Fibroblast of gingiva (primary cell): ENCODE results near the gene INTS4.
"Not testable (repeated sequence)": the region's sequence is repeated elsewhere in the genome, so short reads cannot be mapped to it uniquely, and the experiment has no call there.

Source experiments
- DNase-seq: peaks from one replicate; pipeline ENCODE4 v3.0.0-alpha.2; 2011; ENCODE audit warnings: low read depth

The INTS4 gene

DNA sequence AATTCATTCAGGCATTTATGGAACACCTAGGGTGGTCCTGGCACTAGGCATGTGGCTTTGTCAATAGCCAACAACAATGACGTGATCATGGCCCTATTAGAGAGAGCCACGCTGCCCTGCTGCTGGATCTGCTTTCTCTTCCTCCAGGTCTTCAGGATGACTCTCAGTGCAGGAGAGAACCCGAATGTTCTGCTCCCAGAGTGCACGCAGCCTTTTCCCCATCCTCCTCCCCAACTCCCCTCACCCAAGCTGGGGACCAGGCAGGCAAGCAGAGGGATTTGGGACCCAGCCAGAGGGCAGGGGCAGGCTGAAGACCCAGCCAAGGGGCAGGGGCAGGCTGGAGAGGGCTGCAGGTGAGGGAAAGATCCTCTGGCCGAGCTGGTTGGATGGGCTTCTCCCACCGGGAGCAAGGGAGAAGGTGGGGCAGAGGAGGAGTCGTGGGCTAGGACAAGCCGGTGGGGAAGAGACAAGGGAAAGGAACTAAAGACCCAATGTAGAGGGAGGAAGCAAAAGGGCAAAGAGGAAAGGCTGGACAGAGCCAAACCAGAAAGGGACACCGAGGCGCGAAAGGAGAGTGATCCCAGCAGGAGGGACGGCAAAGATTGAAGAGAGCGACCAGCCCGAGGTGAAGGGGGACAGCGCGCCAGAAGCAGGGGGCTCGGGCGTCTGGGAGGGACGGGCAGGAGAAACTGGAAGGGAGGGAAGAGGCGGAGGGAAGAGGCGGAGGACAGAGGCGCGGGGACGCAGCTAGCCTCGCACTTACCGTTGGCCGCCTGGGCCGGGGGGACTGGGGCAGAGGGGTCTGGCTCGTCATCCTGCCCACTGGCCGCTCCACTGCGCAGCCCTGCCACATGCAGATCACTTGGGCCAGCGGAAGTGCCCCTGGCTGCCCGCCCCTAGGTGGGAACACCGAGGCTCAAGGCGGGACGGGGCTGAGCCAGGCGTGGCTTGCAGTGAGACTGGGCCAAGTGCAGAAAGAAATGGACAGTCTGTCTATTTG lies 28.2 kb upstream of the INTS4 start, which contains the start of gene KCTD14:
Gene KCTD14, minus strand, starts transcription at position 880 of the 1,000 bp plus-strand sequence. Its CDS starts 27 bp downstream, at position 853.
- DNase-seq, result no peak

DNA sequence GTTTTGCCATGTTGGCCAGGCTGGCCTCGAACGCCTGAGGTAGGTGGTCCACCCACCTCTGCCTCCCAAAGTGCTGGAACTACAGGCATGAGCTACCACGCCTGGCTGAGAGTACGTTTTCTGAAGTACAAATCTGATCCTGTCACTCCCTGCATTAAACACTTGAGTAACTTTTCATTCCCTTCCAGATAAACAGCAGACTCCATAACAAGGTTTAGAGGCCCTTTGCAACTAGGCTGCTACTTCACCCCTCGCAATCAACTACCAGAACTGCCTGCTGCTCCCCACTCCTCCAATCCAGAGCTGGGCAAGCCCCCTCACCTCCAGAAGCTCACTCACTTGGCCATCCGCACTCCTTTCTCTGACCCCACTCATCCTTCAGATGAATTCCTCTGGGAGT lies 27.1 kb upstream of the INTS4 start:
- DNase-seq, result no peak

DNA sequence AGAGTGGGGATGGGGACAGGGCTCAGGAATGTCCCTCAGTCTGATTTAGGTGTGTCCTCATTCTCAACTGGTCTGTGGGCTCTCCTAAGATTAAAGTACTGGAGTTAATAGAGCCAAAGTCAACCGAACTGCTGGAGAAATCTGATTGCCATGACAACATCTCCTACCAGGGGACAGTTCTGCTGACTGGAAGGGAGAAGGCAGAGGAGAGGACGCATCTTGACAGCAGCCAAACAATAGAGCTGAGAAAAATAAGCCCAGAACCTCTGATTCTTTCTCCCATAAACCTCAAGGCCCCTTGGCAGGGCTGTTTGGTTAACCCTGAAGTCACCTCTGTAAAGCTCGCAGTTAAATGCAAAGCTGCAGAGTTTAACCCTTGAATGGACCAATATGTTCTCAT lies 25.8 kb upstream of the INTS4 start:
- no peak for DNase-seq

DNA sequence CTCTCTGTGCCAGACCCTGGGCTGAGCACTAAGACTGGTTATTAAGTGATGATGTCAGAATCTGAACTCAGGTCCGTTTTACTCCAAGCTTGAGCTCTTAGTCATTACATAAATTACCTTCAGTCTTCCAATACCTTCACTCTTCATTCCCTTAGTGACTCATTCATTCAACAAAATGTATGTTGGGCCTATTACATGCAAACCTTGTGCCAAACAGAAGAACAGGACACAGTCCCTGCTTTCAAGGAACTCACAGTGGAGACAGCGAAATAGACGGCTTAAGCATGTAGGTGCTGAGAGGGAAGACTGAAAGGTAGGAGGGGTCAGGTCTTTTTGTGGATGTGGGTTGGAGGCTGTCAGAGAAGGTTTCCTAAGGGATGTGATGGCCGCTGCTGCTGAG lies 25.3 kb upstream of the INTS4 start:
- DNase-seq, result no peak

DNA sequence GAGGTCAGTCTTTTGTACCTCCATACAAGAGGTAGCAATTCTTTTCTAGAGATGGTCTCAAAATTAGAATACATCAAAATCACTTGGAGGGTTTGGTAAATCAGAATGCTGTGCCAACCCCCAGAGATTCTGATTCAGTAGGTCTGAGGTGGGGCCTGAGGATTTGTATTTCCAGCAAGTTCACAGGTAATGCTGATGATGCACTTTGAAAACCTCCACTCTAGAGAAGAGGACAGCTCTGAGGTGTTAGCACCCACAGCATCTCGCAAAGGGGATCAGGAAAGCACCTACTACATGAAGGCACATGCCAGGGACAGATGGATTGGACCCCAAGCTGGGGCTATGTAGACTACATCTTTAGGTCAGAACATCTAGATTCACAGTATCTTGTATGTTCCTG lies 21.4 kb upstream of the INTS4 start:
- DNase-seq, result no peak

DNA sequence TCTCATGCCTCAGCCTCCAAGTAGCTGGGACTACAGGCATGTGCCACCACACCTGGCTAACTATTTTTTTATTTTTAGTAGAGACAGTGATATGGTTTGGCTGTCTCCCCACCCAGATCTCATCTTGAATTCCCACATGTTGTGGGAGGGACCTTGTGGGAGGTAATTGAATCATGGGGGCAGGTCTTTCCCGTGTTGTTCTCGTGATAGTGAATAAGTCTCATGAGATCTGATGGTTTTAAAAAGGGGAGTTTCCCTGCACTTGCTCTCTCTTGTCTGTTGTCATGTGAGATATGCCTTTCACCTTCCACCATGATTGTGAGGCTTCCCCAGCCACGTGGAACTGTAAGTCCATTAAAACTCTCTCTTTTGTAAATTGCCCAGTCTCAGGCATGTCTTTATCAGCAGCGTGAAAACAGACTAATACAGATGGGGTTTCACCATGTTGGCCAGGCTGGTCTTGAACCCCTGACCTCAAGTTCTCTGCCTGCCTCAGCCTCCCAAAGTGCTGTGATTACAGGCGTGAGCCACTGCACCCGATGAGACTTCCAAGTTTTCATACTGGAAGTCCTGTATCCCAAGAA lies 20.6 kb upstream of the INTS4 start:
- not testable (repeated sequence) for DNase-seq

DNA sequence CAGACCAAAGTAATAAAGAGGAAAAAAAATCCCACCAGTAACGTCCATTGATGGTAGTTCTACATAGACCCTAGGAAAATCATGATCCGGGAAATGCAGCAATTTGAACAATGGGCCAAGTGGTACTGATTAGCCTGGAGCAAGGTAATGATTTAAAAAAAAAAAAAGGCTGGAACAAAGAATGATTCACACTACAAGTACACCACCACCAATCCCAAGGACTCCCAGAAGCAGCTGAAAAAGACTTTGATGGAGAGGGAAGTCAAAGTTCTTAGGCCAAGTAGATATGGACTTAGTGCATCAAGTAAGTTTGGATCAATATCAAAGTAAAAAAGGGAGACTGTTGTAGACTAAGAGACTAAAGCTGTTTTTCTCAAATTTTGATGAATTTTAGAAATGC lies 16.8 kb upstream of the INTS4 start:
- DNase-seq, result no peak

DNA sequence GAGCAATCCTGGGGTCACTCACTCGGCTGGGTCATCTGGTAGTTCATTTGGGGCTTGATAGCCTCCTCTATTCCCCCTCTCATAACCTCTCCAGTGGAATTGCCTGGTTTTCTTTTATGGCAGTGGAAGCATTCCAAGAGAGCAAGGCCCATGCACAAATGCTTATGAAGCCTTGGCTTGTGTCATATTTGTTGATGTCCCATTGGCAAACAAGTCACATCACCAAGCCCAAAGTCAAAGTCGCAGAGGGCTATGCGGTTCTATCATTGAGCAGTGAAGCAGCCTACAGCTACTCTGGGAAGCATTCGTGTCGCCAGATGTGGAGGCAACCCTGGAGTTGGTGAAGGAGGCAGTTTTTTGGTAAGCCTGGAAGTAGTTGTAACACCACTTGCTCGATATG lies 16.3 kb upstream of the INTS4 start:
- DNase-seq, result no peak

DNA sequence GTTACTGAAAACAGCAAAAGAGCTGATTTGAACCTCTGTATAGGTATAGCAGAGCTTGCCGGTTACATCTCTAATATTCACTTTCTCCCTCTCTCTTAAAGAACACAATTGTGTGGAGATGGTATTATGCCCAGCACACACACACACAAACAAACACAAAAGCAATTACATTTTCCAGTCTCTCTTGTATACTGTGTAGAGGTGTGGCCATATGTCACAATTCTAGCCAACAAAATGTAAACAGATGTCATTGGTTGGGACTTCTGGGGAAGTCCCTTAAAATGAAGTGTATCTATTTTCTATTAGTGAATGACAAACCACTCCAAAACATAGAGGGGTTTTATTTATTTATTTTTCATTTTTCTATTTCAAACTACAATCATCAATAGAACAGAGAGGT lies 15.8 kb upstream of the INTS4 start:
- no peak for DNase-seq

DNA sequence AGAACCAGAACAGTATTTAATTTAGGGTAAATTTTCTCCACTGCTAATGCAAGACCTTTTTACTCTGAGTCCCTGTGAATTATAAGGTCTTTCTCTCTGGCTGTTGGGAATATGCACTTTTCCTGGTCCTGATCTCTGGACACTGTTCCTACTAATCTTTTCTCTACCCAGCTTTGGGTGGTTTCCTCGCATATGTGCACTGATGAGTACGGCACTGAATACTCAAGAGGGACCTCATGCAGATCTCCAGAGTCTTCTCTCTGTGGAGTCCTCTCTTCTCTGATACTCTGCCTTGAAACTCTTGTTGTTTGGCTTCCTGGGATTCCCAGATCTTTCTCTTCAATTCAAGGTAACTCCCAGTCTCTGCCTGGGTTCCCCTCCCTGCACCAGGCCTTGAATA lies 14.6 kb upstream of the INTS4 start:
- no peak for DNase-seq

DNA sequence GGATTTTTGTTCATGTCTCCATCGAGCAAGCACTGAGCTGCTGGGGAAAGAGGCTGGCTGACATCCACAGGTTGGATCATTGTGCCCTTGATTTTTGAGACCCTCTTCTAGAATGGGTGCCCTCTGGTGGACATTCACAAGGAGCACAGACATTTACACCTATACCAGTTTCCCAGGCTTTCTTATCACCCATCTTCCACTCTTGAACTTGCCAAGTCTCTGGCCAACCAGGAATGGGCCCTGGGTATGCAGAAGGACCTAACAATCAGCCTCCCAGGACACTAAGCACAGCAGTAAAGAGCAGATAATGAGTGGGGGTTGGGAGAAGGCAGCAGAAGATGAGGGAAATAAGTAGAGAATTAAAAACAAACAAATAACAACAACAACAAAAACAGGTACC lies 5.7 kb upstream of the INTS4 start:
- peak; percentile 66 for DNase-seq

DNA sequence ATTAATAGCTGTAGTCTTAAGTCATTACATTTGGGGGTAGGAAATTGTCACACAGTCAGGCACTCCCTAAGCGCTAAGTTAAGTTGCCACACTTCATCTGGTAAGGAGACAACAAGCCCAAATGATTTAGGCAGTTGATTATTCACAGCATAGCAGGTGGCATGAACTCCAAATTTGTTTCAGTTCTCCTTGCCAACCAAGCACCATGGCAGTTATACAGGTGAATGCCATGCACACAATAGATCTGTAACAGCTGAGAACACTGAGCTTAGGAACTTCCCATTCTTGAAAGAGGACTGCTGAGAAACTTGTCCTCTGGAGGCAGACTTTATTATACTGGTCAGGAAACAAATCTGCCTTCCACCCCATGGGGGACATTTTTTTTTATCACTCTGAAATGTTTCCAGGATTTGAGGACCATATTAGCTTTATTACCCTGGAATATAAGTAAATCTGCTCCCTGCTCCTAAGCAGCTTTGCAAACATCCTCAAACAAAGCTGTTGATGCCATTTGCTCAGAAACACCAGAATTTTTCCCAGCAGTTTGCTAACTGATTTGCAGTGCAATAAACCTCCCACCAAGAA lies 5.1 kb upstream of the INTS4 start:
- no peak for DNase-seq

DNA sequence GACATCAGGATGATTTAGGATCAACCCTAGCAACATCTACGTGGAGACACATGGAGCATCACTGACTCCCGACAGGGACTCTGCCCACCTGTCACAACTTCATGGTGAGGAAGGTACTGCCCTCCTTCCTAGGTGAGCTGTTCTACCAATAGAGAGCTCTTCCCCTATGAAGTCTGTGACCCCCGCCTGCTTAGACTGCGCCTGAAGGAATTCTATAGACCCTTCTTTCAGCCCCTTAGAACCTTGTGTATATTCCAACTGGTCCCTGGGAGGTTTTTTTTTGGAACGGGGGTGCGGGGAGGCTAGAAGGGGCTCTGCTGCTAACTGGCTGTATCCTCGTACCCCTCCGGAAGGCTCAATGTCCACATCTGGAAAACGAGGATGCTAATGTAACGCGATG lies 566 bp downstream of the INTS4 start:
- DNase-seq, result no peak

DNA sequence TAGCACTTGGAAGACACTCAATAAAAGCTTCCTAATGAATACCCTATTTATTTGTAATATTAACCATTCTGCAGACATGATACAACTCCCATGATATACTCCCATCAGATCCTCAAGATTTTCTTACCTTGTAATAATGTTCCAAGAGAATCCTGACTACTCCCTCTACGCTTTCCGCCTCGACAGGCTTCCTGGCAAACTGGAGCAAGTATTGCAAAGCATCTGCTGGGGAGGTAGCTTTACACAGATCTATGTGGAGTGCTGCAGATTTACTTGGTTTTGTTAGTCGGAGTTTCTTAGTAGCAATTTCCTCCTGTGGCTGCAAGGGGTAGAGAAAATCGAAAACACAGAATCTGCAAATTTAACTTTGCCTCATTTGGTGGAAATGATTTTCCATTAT lies 3.5 kb downstream of the INTS4 start:
- DNase-seq, result no peak

DNA sequence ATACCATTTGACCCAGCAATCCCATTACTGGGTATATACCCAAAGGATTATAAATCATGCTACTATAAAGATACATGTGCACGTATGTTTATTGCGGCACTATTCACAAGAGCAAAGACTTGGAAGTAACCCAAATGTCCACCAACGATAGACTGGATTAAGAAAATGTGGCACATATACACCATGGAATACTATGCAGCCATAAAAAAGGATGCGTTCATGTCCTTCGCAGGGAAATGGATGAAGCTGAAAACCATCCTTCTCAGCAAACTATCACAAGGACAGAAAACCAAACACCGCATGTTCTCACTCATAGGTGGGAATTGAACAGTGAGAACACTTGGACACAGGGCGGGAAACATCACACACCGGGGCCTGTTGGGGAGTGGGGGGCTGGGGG lies 8.0 kb downstream of the INTS4 start:
- DNase-seq, result not testable (repeated sequence)

DNA sequence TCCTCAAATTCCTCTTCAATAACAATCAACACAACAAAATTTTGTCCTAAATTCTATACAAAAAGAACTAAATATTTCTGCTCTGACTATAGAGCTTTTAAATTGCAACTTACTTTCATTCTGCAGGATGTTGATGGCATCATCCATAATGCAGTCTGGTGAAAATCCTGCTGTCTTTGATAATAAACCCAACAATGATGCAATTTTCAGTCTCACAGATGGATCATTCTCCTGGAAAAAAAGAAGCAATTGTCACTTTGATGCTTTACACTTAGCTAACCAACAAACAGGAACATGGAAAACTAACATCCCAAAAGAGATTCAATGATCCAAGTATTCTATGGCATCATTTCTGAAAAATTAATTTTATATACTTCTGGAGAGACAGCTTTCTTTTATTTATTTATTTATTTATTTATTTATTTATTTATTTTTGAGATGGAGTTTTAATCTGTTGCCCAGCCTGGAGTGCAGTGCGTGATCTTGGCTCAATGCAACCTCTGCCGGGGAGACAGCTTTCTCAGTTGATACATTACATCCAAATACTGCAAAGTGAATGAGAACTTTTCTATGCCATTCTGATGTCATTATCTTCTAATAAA lies 13.0 kb downstream of the INTS4 start:
- DNase-seq, result no peak

DNA sequence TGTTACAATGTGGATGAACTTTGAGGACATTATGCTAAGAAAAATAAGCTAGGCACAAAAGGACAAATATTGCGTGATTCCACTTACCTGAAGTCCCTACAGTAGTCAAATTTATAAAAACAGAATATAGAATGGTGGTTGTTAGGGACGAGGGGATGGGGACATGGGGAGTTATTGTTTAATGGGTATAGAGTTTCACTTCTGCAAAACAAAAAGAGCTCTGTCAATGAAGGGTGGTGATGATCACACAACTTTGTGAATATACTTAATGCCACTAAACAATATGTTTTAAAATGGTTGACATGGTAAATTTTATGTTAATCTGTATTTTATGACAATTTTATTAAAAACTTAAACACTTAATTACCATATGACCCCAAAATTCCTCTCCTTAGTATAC lies 26.1 kb downstream of the INTS4 start:
- DNase-seq, result no peak

DNA sequence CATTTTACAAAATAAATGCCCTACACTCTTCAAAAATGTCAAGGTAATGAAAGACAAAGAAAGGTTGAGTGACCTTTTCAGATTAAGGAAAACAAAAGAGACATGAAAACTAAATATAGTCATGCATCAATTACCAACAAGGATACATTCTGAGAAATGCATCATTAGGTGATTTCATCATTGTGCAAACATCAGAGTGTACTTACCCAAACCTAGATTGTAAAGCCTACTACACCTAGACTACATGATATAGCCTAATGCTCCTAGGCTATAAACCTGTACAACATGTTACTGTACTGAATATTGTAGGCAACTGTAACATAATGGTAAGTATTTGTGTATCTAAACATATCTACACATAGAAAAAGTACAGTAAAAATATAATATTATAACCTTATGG lies 26.7 kb downstream of the INTS4 start:
- no peak for DNase-seq

DNA sequence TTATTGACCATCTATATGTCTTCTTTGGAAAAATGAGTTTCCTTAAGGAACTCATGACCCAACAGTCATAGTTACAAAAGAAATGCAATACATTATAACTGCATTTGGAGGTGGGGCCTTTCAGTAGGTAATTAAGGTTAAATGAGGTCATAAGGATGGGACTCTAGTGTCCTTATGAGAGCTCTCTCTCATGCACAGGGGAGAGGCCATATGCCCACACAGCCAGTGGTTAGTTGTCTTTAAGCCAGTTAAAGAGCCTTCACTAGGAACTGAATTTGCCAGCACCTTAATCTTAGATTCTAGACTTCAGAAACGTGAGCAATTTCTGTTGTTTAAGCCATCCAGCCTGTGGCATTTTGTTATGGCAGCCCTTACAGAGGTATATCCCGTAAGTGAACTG lies 27.3 kb downstream of the INTS4 start:
- no peak for DNase-seq

DNA sequence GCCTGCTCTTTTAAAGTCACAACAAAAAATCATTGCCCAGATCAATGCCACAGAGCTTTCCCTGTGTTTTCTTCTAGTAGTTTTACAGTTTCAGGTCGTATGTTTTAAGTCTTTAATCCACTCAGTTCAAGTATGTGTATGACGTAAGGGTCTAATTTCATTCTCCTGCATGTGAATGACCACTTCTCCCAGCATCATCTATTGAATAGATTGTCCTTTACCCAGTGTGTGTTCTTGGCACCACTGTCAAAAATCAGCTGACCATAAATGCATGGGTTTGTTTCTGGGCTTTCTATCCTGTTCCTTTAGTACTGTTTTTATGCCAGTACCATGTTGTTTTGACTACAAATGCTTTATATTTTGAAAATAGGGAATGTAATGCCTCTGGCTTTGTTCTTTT lies 28.1 kb downstream of the INTS4 start:
- DNase-seq, result no peak

DNA sequence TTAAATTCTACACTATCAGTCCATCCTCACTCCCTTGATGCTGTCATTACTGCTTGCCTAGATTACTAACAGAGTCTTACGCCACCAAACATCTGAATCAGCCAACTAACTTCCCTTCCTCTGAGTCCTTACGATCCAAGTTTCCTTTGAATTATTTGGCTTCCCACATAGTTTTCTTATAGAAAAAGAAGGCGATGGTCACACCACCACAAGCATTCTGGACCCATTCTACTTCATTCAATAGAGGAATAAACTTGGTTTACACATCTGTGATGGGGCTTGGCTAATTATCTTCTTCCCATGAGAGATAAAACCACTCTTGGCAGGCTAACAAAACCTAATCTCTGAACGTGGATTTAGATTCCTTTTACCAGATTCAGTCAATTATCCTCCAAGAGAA lies 35.0 kb downstream of the INTS4 start:
- DNase-seq, result no peak

DNA sequence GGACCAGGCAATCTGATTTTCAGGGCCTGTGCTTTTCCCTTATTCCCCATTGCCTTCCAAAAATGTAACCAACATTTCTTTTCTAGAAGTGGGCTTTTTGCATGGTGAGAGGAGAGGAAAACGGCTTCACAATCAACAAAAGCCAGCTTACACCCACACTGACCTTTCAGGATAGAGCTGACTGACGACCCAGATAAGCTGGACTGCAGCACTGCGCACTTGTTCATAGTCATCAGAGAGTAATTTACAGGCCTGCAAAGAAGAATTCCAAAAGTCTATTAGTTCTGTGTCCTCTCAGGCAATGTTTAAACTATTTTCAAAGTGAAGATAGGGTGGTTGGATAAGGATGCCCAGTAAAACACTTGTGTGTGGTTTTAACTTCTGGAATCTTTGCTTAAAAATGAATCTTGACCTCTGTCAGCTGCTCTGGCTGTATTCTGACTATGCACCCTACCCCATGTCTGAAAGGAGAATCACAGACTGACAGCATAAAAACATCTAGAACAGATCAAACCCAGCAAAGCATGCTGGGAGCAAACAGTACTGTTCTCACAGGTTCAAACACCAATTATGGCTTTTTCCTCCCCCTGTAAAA lies 35.8 kb downstream of the INTS4 start:
- DNase-seq, result not testable (repeated sequence)
